Astrocyte (in vitro differentiated cells and primary cell): ENCODE results near the gene ZNF174.

Experiments
- CTCF ChIP-seq: IDR thresholded peaks from 2 replicates; pipeline ENCODE4 v1.5.1; 2011; ENCODE audit warnings: low read depth, mild to moderate bottlenecking, inconsistent platforms, low read length, moderate library complexity; ENCODE audit not compliant: insufficient read depth
- EZH2 ChIP-seq: IDR thresholded peaks from 2 replicates; pipeline ENCODE4 v1.6.1; 2012; ENCODE audit warnings: mild to moderate bottlenecking, low read length, inconsistent platforms; ENCODE audit not compliant: insufficient read depth

GRCh38 chr16:3434373-3434772 is 33.4 kb downstream of the ZNF174 start:
- no peak for TF ChIP-seq CTCF
- TF ChIP-seq EZH2, result no peak
